CD4-positive, CD25-positive, alpha-beta regulatory T cell (primary cell): ENCODE results near the gene LRCOL1. TPM values are rescaled to one million over a fixed set of nuclear protein-coding genes. Genes with fewer than 3 reads are reported as not detected.

Experiments
- ATAC-seq, 2 donors: fragments of 150-1000 bp; cut with Tn5 transposase; one replicate each; pipeline ENCODE4 v1.10.0; 2021; ENCODE audit warnings: low read depth in 2 of 2, moderate number of reproducible peaks in 2 of 2, moderate library complexity in 1 of 2
- DNase-seq, 3 donors: peaks; one replicate each; pipeline versions ENCODE4 v3.0.0 to v3.0.0-alpha.2; 2012 to 2022; ENCODE audit warnings: mixed read lengths in 1 of 3
- H3K27ac ChIP-seq: one replicate; pipeline ENCODE4 v1.7.0; 2013; ENCODE audit warnings: mild to moderate bottlenecking, low read length; ENCODE audit not compliant: insufficient read depth, poor library complexity, severe bottlenecking
- H3K27me3 ChIP-seq: one replicate; pipeline ENCODE4 v1.7.0; 2013; ENCODE audit warnings: low read length; ENCODE audit not compliant: control insufficient read depth, insufficient read depth
- H3K36me3 ChIP-seq: one replicate; pipeline ENCODE4 v1.7.0; 2013; ENCODE audit warnings: mild to moderate bottlenecking, low read length, moderate library complexity; ENCODE audit not compliant: control insufficient read depth, insufficient read depth
- H3K4me1 ChIP-seq: 2 replicates; pipeline ENCODE4 v1.7.0; 2013; ENCODE audit warnings: mild to moderate bottlenecking, low read length; ENCODE audit not compliant: insufficient read depth, control insufficient read depth, poor library complexity, severe bottlenecking
- H3K4me3 ChIP-seq: one replicate; pipeline ENCODE4 v1.7.0; 2013; ENCODE audit warnings: low read depth, mild to moderate bottlenecking, low read length, moderate library complexity
- H3K9me3 ChIP-seq, 2 experiments: 1 replicate in 1 of 2; 2 replicates in 1 of 2; pipeline ENCODE4 v1.7.0; 2013; ENCODE audit warnings: low read length in 2 of 2, mild to moderate bottlenecking in 1 of 2, moderate library complexity in 1 of 2; ENCODE audit not compliant: control insufficient read depth in 2 of 2
- H3K27ac Mint-ChIP-seq, 3 donors: one replicate each; pipeline ENCODE4 v1.8.0; 2020 to 2022; ENCODE audit warnings: mild to moderate bottlenecking in 3 of 3, mixed read lengths in 3 of 3, moderate library complexity in 2 of 3
- H3K27me3 Mint-ChIP-seq: one replicate; pipeline ENCODE4 v1.8.0; 2022; ENCODE audit warnings: mild to moderate bottlenecking, mixed read lengths
- H3K36me3 Mint-ChIP-seq: one replicate; pipeline ENCODE4 v1.8.0; 2020; ENCODE audit warnings: mixed read lengths
- H3K4me1 Mint-ChIP-seq, 4 donors: one replicate each; pipeline ENCODE4 v1.8.0; 2020 to 2022; ENCODE audit warnings: mixed read lengths in 4 of 4, mild to moderate bottlenecking in 1 of 4
- H3K4me3 Mint-ChIP-seq, 4 donors: one replicate each; pipeline ENCODE4 v1.8.0; 2020 to 2022; ENCODE audit warnings: mild to moderate bottlenecking in 4 of 4, mixed read lengths in 4 of 4, moderate library complexity in 3 of 4
- H3K9me3 Mint-ChIP-seq, 7 donors: one replicate each; pipeline ENCODE4 v1.8.0; 2020 to 2022; ENCODE audit warnings: mixed read lengths in 7 of 7, mild to moderate bottlenecking in 3 of 7, moderate library complexity in 2 of 7
- polyA plus RNA-seq, 4 donors: library from polyadenylated mRNA; unstranded; fragments of 300-500 nt; fragmentation: Illumina TruSeq; gene quantifications; one replicate each; pipeline ENCODE4 v1.2.3, GENCODE V29; 2021
- total RNA-seq: library from RNA; stranded (reverse); gene quantifications from one replicate; pipeline ENCODE4 v1.2.3, GENCODE V29; 2022

Gene LRCOL1
- total and polyA plus RNA-seq, 5 donors from 2014 or later = not detected

DNA sequence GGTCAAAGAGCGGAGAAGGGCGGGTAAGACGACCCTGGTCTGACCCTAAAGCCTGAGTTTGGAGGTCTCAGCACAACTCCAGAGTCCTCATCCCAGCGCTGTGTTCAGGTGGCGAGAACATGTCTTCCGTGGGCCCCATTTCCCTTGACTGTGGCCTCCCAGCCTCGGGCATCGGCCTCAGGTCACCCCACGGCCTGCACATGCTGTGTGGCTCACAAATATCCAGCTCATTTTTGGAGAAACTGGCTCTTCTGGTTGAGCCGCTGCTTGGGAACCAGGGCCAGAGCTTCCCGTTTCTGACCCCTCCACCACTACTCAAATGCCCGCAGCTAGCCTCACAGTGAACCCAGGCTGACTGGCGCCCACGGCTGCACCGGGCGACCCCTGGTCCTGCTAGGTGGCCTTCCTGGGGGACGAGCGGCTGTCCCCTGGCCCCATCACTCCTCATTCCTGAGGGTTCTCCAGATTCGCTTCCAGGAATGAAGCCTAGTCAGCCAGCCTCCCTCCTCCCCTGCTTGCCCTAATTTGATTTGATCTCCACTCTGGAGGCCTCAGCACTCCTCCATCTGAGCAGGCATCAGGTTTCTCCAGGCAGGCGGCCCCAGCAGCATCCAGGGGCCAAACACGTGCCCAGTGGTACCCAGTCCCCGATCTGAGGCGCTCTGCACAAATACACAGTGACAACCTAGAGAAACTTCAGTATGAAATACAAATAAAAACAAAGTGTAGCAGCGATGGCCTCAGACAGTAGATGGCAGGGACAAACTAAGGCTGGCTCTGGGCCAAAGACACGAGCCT, 12.9 kb upstream of the LRCOL1 start:
- ATAC-seq = no peak
- peaks cover 0 to 6% (median 0%) of the 10 kb centered on the region in 4 donors for H3K4me1 Mint-ChIP-seq
- peaks cover 5% of the 10 kb centered on the region for H3K27me3 Mint-ChIP-seq
- H3K9me3 ChIP-seq = no peaks in the 10 kb centered on the region
- peak overlapping the region in 1 of 3 donors; percentile 32 for H3K27ac Mint-ChIP-seq
- H3K27ac ChIP-seq = no peak overlapping the region
- H3K4me1 ChIP-seq = no peaks in the 10 kb centered on the region
- no peak overlapping the region for H3K4me3 ChIP-seq
- H3K36me3 Mint-ChIP-seq = peaks cover 7% of the 10 kb centered on the region
- no peak overlapping the region for H3K4me3 Mint-ChIP-seq
- no peaks in the 10 kb centered on the region for H3K27me3 ChIP-seq
- H3K9me3 Mint-ChIP-seq = peaks cover 0 to 2% (median 0%) of the 10 kb centered on the region in 7 donors
- DNase-seq = no peak
- H3K36me3 ChIP-seq = peaks cover 5% of the 10 kb centered on the region

DNA sequence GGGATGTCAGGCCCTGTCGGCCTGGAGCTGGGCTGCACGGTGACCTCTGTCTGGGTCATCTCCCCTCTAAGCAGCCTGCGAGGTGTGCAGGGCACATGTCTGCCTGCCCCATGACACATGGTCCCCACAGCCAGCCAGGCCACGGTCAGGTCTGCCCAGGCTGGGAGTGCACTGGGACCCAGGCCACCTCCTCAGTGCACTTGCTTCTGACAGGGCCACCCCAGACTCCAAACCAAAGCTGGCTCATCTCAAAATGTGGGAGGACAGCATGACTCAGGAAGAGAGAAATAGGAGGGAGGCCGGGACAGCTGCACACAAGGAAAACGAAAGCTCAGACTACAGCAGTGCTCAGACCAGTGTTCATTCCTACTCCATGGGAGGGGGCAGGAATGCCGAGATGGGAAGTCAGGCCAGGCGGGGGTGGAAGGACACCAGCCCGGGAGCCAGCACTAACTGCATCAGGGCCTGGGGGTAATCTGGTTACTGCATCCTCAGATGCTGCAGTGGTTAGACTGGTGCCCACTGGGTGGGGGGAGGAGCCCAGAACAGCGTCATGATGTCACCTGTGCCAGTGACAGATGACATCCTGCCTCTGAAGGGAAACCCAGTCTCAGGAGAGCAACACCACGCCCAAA, 12.2 kb upstream of the LRCOL1 start:
- Histone ChIP-seq H3K9me3 (peaks cover 3 to 4% of the 10 kb centered on the region in 2 experiments), H3K27ac (no peak overlapping the region), H3K36me3 (peaks cover 5% of the 10 kb centered on the region), H3K4me1 (no peaks in the 10 kb centered on the region), H3K4me3 (no peak overlapping the region), H3K27me3 (peaks cover 4% of the 10 kb centered on the region)
- peak in 1 of 2 donors; percentile 47 for ATAC-seq
- peaks cover 10% of the 10 kb centered on the region for H3K36me3 Mint-ChIP-seq
- peaks cover 12% of the 10 kb centered on the region for H3K27me3 Mint-ChIP-seq
- peak overlapping the region in 1 of 3 donors; percentile 32 for H3K27ac Mint-ChIP-seq
- no peak overlapping the region for H3K4me3 Mint-ChIP-seq
- H3K9me3 Mint-ChIP-seq = peaks cover 0 to 6% (median 0%) of the 10 kb centered on the region in 7 donors
- peaks cover 0 to 12% (median 3%) of the 10 kb centered on the region in 4 donors for H3K4me1 Mint-ChIP-seq
- DNase-seq = peak in 1 of 3 donors; percentile 33

DNA sequence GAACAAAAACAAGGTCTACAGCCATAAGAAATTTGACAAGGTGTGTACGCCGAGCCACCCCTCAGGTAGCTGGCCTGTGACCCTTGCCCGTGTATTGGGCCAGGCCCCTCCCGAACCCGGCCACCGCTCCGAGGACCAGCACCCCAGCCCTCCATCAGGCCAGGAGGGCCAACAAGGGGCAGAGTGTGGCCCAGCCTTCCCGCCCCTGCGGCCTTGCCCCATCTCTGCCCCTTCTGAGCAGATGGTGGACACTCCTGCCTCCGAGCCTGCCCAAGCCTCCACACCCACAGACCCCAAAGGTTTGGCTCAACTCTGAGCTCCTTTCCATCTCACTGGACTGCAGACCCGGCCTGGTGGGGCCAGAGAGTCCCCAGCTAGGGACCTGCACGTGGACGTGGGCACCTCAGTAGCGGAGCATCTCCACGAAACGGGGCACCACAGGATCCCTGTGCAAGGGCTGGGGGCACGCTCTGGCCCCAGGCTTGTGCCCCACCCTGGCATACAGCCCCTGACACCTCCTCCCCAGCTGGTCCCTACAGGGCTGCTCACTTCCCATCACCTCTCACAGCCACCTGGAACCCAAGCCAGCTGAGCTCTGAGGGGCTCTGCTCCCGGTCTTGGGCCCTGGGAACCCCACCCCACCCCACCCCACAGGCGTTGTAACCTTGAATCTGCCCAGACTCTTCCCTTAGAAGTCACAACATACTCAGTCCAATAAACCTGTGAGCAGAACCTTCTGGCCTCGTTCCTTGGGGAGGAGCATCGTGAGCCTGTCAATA, 11.5 kb upstream of the LRCOL1 start:
- peaks cover 19% of the 10 kb centered on the region for H3K27me3 Mint-ChIP-seq
- peaks cover 0 to 6% (median 0%) of the 10 kb centered on the region in 7 donors for H3K9me3 Mint-ChIP-seq
- peaks cover 5% of the 10 kb centered on the region for H3K36me3 ChIP-seq
- H3K27ac ChIP-seq = no peak overlapping the region
- H3K9me3 ChIP-seq = peaks cover 7 to 10% of the 10 kb centered on the region in 2 experiments
- peaks cover 10% of the 10 kb centered on the region for H3K36me3 Mint-ChIP-seq
- H3K27ac Mint-ChIP-seq = no peak overlapping the region
- no peak overlapping the region for H3K4me3 Mint-ChIP-seq
- H3K27me3 ChIP-seq = peaks cover 8% of the 10 kb centered on the region
- no peak for ATAC-seq
- H3K4me1 ChIP-seq = no peaks in the 10 kb centered on the region
- H3K4me3 ChIP-seq = no peak overlapping the region
- peaks cover 0 to 13% (median 5%) of the 10 kb centered on the region in 4 donors for H3K4me1 Mint-ChIP-seq
- no peak for DNase-seq

DNA sequence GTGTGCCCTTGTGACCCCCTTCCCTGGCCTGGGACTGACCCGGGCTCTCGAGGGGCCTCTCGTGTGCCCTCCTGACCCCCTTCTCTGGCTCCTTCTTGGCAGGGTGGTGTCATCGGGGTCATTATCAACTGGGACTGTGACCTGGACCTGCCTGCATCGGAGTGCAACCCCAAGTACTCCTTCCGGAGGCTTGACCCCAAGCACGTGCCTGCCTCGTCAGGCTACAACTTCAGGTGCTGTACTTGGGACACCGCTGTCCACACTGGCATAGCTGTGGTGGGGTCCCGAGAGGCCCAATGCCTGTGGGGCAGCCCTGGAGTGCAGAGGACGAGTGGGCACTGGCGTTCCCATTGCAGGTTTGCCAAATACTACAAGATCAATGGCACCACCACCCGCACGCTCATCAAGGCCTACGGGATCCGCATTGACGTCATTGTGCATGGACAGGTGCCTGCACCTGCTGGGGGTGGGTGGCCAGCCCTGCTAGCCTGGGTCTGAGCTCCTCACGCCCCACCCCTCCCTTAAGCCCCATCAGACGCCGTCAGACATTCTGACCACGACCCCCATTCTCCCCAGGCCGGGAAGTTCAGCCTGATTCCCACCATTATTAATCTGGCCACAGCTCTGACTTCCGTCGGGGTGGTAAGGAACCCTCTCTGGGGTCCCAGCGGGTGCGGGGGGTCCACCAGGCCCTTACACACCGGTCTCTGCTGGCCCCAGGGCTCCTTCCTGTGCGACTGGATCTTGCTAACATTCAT, 10.7 kb upstream of the LRCOL1 start:
- no peaks in the 10 kb centered on the region for H3K4me1 ChIP-seq
- H3K9me3 ChIP-seq = peaks cover 9 to 17% of the 10 kb centered on the region in 2 experiments
- H3K27me3 ChIP-seq = peaks cover 12% of the 10 kb centered on the region
- Mint-ChIP-seq H3K4me3 (no peak overlapping the region), H3K9me3 (peaks cover 0 to 7% (median 0%) of the 10 kb centered on the region in 7 donors), H3K27ac (no peak overlapping the region), H3K27me3 (peaks cover 21% of the 10 kb centered on the region), H3K36me3 (peaks cover 10% of the 10 kb centered on the region), H3K4me1 (peaks cover 0 to 13% (median 5%) of the 10 kb centered on the region in 4 donors)
- ATAC-seq (no peak), DNase-seq (no peak)
- no peak overlapping the region for H3K27ac ChIP-seq
- peaks cover 5% of the 10 kb centered on the region for H3K36me3 ChIP-seq
- H3K4me3 ChIP-seq = no peak overlapping the region

DNA sequence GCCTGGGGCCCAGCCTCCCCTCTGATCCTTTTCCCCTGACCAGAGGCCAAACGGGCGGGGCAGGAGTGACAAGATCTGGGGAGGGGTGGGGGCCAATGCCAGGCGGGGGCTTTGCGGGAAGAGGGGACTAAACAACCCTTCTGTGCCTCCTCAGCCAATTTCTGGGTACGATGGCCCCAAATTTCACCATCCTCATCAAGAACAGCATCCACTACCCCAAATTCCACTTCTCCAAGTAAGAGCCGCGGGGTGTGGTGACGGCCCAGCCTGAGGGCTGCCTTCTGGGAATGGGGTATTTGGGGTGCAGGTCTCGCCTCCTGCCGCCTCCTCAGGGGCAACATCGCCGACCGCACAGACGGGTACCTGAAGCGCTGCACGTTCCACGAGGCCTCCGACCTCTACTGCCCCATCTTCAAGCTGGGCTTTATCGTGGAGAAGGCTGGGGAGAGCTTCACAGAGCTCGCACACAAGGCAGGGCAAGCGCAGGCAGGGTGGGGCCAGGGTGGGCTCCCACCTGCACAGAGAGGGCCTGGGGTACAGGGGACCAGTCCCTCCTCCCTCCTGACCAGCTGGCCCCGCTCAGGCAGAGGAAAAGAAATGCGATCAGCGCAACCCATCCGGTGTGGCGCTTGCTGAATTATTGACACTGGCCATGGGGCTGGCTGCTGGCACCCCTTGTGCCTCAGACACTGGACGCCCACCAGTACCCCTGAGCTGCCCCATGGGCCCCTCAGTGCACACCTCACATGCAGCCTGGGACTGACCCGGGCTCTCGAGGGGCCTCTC, 9.9 kb upstream of the LRCOL1 start:
- Mint-ChIP-seq H3K36me3 (peaks cover 9% of the 10 kb centered on the region), H3K4me1 (peaks cover 0 to 12% (median 5%) of the 10 kb centered on the region in 4 donors), H3K27ac (no peak overlapping the region), H3K27me3 (peaks cover 27% of the 10 kb centered on the region), H3K9me3 (peaks cover 0 to 7% (median 0%) of the 10 kb centered on the region in 7 donors), H3K4me3 (no peak overlapping the region)
- no peaks in the 10 kb centered on the region for H3K4me1 ChIP-seq
- peaks cover 13 to 21% of the 10 kb centered on the region in 2 experiments for H3K9me3 ChIP-seq
- ATAC-seq (no peak), DNase-seq (no peak)
- H3K27ac ChIP-seq = no peak overlapping the region
- H3K4me3 ChIP-seq = no peak overlapping the region
- H3K36me3 ChIP-seq = peaks cover 1% of the 10 kb centered on the region
- H3K27me3 ChIP-seq = peaks cover 18% of the 10 kb centered on the region

DNA sequence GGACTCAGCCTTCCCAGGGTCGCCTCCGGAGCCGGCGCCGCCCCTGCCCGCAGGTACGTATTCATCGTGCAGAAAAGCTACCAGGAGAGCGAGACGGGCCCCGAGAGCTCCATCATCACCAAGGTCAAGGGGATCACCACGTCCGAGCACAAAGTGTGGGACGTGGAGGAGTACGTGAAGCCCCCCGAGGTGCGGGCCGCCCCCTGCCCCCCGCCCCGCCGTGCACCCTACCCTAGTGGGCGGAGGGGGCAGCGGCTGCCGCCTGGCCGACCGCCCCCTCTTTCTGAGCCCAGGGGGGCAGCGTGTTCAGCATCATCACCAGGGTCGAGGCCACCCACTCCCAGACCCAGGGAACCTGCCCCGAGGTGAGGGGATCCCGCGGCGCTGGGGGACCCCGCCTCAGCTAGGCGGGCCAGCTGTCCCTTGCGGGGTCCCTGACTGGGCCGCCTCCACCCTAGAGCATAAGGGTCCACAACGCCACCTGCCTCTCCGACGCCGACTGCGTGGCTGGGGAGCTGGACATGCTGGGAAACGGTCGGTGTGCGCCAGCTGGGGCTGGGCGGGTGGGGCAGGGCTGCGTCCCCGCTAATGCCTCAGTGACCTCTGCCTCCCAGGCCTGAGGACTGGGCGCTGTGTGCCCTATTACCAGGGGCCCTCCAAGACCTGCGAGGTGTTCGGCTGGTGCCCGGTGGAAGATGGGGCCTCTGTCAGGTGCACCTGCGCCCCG, 9.2 kb upstream of the LRCOL1 start:
- Histone ChIP-seq H3K36me3 (no peaks in the 10 kb centered on the region), H3K27ac (no peak overlapping the region), H3K4me3 (no peak overlapping the region), H3K27me3 (peaks cover 18% of the 10 kb centered on the region), H3K4me1 (no peaks in the 10 kb centered on the region), H3K9me3 (peaks cover 13 to 21% of the 10 kb centered on the region in 2 experiments)
- Mint-ChIP-seq H3K27me3 (peaks cover 31% of the 10 kb centered on the region), H3K36me3 (peaks cover 6% of the 10 kb centered on the region), H3K9me3 (peaks cover 0 to 12% (median 0%) of the 10 kb centered on the region in 7 donors), H3K4me3 (no peak overlapping the region), H3K27ac (no peak overlapping the region), H3K4me1 (peaks cover 0 to 15% (median 7%) of the 10 kb centered on the region in 4 donors)
- no peak for ATAC-seq
- DNase-seq = no peak
